Epidermal melanocyte (primary cell): Measurements from ENCODE around the gene DMC1.
"Not testable (repeated sequence)": the region's sequence is repeated elsewhere in the genome, so short reads cannot be mapped to it uniquely, and the experiment has no call there.

Source experiments
- DNase-seq: peaks from one replicate; pipeline ENCODE4 v3.0.0; 2011; ENCODE audit warnings: low spot score; ENCODE audit not compliant: insufficient read length

Gene DMC1

GRCh38 chr22:38470179-38470578 lies 99.8 kb downstream of the DMC1 start:
- DNase-seq, result not testable (repeated sequence)

GRCh38 chr22:38469306-38469781 lies 100.6 kb downstream of the DMC1 start:
- no peak for DNase-seq
